ENCODE measurements around the gene KLHDC3.

DNA sequence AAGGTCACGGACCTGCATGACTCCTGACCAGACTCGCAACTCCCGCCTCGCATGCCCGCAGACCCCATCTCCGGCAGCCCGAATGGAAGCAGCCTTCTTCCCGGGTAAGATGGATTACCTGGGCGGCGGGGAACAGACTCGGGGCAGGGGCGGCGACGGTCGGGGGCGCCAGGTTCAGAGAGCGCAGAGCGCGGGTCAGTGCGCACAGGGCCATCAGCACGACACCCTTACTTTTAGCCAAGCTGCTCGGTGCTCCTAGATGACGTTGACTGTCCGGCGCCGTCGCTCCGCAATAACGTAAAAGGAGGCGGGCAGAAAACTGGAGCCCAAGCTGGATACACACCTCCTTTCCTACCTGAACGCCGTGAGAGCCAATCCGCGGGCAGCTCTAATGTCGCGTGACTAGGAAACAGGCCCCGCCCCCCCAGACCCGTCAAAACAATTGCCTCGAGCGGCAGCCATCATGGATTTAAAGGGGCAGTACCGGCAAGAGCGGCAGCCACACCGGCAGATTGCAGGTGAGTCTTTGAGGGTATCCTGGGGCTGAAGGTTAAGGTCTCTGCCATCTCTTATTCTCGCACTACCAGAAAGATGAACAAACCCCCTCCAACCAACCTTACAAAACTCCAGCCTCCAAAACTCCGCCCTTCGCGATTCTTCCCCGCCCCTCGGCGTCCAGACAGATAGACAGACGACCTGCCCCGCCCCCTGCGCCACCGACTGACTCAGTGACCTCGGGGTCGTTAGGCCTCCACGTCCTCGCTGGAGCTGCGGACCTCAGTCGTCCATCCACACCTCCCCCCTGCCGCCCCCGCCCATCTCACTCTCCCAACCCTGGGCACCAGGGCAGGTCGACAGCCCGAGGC lies 45.4 kb downstream of the KLHDC3 start, which contains the start of the genes KLC4 and MRPL2:
- TF ChIP-seq POLR2A (IDR thresholded peaks at IDR 0.05), result peak in 1 of 2 donors; percentile 73
- TF ChIP-seq, protein P1, sequence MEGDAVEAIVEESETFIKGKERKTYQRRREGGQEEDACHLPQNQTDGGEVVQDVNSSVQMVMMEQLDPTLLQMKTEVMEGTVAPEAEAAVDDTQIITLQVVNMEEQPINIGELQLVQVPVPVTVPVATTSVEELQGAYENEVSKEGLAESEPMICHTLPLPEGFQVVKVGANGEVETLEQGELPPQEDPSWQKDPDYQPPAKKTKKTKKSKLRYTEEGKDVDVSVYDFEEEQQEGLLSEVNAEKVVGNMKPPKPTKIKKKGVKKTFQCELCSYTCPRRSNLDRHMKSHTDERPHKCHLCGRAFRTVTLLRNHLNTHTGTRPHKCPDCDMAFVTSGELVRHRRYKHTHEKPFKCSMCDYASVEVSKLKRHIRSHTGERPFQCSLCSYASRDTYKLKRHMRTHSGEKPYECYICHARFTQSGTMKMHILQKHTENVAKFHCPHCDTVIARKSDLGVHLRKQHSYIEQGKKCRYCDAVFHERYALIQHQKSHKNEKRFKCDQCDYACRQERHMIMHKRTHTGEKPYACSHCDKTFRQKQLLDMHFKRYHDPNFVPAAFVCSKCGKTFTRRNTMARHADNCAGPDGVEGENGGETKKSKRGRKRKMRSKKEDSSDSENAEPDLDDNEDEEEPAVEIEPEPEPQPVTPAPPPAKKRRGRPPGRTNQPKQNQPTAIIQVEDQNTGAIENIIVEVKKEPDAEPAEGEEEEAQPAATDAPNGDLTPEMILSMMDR (IDR thresholded peaks at IDR 0.05), result no peak

All from thyroid gland (tissue), 4 donors.